Activated CD4-positive, alpha-beta T cell treated with anti-CD3 and anti-CD28 coated beads, Interleukin-2, amount 50 U/mL, for 48 hours (primary cell): ENCODE measurements around the gene UBE2F.
"Not testable (repeated sequence)": the region's sequence is repeated elsewhere in the genome, so short reads cannot be mapped to it uniquely, and the experiment has no call there.

Source experiments
- DNase-seq, 2 experiments: peaks; one replicate each; pipeline ENCODE4 v3.0.0-alpha.2; 2020

UBE2F gene

DNA sequence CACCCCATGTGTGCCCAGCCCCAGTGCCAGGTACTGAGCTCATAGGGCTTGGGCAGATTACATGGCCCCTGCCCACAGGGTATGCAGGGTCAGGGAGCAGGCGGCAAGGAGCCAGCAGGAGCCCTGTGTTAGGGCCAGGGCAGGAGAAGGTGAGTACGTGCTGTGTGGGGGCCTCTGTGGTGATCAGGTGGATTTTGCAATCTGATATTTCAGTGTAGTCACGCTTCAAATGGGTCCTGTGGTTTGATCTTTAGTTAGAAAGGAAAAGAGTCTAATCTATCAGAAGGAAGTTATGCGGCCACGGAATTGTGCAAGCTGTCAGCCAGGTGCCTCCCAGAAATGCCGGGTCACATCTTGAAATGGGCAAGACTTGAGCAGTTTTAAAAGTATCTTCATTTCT is 13.9 kb downstream of the UBE2F start:
- peak in 1 of 2 experiments; percentile 51 for DNase-seq

- DNase-seq = not testable (repeated sequence)
These were observed 14.8 kb downstream of the UBE2F start for GRCh38 chr2:237981621-237982020.

- DNase-seq = no peak
These were observed 15.4 kb downstream of the UBE2F start for GRCh38 chr2:237982039-237982725.

GRCh38 chr2:237983922-237984321 is 17.1 kb downstream of the UBE2F start:
- DNase-seq = no peak

- no peak for DNase-seq
These were observed 20.5 kb downstream of the UBE2F start for GRCh38 chr2:237987268-237987667.

DNA sequence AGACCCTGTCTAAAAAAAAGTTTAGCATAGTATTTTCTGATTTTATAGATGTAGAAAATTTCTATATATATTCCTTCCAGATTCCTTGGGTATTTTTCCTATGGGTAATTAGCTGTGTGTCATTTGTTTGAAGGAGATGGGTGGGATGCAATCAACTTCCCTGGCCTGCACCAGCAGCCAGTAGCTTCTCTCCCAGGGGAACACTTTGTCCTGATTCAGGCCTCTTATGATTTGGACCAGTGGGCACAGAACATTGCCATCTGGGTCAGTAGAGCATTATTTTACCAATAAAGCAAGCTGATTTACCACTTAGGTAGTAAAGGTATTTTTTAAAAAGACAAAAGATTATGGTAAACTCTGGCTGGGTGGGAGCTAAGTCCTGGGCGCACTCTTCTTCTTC is 26.9 kb downstream of the UBE2F start:
- DNase-seq = no peak

GRCh38 chr2:237995036-237995435 is 28.2 kb downstream of the UBE2F start:
- DNase-seq = no peak

DNA sequence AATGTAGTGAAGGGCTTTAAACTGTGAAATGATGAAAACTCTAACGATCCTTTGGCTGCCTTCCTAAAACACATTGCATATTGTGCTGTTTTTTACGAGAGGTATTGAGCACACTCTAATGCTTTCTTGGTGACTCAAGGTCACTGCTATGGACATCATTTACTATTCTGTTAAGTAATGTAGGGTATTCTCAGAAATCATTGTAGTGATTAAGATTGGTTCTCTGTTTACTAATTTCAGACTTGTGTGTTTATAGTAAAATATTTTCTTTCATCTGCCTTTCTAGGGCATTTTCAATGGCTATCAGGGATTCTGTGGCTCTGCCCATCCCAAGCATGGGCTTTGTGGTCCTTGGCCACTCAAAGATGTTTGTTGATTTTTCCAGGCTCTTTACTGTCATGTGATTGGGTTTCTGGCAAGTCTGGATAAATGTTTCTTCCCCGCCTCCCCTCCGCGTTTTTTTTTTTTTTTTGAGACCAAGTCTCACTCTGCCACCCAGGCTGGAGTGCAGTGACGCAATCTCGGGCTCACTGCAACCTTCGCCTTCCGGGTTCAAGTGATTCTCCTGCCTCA is 29.3 kb downstream of the UBE2F start:
- DNase-seq = no peak

GRCh38 chr2:237997521-237997920 is 30.7 kb downstream of the UBE2F start:
- no peak for DNase-seq

GRCh38 chr2:237998530-237998929 is 31.7 kb downstream of the UBE2F start:
- DNase-seq = no peak

- no peak for DNase-seq
These were observed 36.6 kb downstream of the UBE2F start for GRCh38 chr2:238003234-238004031.

DNA sequence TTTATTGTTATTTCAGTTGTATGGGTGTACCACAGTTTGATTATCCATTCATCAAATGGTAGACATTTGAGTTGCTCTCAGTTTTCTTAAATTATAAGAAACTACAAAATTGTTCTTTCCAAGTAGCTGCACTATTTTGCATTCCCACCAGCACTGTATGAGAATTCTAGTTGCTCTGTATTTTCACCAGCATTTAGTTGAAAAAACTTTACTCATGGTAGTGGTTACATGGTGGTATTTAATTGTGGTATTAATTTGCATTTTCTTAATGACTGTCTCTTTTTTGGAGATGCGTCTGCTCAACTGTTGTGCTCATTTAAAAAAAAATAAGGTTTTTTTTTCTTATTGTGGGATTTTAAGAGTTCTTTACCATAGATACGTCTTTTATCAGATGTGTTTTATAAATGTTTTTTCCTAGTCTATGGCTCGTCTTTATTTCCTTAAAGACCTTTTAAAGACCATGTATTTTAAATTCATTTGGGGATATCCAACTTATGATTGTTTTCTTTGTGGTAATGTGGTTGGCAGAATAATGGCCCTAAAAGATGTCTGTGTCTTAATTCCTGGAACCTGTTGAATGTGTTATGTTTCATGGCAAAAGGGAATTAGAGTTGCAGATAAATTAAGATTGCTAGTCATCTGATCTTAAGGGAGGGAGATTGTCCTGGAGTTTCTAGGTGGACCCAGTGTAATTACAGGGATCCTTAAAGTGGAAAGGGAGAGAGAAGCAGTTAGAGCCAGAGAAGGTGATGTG is 37.4 kb downstream of the UBE2F start:
- DNase-seq = no peak

GRCh38 chr2:238005528-238005927 is 38.7 kb downstream of the UBE2F start:
- DNase-seq = no peak

GRCh38 chr2:238006510-238006909 is 39.7 kb downstream of the UBE2F start:
- DNase-seq = no peak

GRCh38 chr2:238007924-238008323 is 41.1 kb downstream of the UBE2F start:
- DNase-seq = no peak

- DNase-seq = no peak
These were observed 42.7 kb downstream of the UBE2F start for GRCh38 chr2:238009563-238009962.

GRCh38 chr2:238010572-238010971 is 43.8 kb downstream of the UBE2F start:
- no peak for DNase-seq

- DNase-seq = no peak
These were observed 47.0 kb downstream of the UBE2F start for GRCh38 chr2:238013806-238014205.

DNA sequence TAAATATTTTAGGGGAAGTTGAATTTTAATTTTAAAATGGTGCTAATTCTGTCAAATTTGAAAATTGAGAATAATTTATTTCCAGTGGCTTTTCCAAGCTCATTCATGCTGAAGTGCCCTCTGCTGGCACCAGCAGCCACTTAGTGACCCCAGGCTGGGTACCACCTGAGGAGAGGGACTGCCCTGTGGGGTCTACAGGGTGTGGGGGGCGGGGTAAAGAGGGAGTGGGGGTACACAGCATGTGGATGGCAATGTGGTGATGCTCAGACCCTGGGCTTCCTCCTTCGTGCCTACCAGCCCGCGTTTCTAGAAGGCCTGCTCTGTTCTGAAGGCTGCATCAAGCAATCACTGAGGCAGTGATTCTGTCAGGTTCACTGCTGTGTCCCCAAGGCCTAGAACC is 48.9 kb downstream of the UBE2F start:
- DNase-seq = no peak

DNA sequence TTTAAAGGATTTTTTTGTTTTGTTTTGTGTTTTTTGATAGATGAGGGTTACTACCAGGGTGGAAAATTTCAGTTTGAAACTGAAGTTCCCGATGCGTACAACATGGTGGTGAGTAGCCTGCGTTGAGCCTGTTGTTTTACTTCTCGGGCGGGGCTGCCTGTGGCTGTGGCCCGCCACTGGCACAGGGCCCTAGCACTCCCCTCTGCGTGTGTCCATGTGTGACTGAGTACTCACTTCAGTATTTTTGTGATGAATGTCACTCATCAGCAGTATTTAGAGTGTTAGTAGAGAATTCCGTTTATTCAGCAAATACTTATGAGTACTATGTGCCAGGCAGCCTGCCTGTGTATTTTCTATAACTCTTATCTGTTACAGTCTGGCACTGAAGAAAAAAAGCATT is 49.7 kb downstream of the UBE2F start:
- DNase-seq = no peak

DNA sequence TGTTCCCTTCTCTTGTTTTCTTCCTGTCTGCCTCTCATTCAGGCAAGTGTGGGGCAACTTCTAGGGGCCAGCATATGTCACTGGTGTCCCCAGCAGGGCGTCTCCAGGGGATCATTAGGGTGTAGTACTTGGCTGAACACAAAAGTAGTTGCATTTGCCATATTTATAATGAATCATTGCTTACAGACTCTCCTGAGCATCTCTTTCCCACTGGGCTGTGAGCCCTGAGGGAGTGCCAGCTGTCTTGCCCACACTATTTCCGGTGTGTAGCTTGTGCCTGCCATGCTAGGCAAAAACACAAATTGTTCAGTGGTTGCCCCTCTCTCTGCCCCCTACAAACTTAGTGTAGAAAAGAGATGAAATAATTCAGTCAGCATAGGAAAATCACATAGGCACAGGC is 53.1 kb downstream of the UBE2F start:
- no peak for DNase-seq

- no peak for DNase-seq
These were observed 54.0 kb downstream of the UBE2F start for GRCh38 chr2:238020816-238021215.

- DNase-seq = no peak
These were observed 54.5 kb downstream of the UBE2F start for GRCh38 chr2:238021327-238021726.
